Muscle layer of colon (tissue), 2 donors: ENCODE measurements around the gene ABCA5.
"Not testable (repeated sequence)": the region's sequence is repeated elsewhere in the genome, so short reads cannot be mapped to it uniquely, and the experiment has no call there.

ENCODE experiments used
- H3K27ac ChIP-seq: one replicate; pipeline ENCODE4 v1.7.0; 2013; ENCODE audit warnings: low read depth, mild to moderate bottlenecking, low read length, moderate library complexity
- H3K27me3 ChIP-seq, 2 donors: one replicate each; pipeline ENCODE4 v1.7.0; 2013; ENCODE audit warnings: low read length in 2 of 2, mild to moderate bottlenecking in 2 of 2; ENCODE audit not compliant: insufficient read depth in 2 of 2, control insufficient read depth in 1 of 2
- H3K36me3 ChIP-seq: one replicate; pipeline ENCODE4 v1.7.0; 2013; ENCODE audit warnings: mild to moderate bottlenecking, low read length; ENCODE audit not compliant: insufficient read depth
- H3K4me1 ChIP-seq: one replicate; pipeline ENCODE4 v1.7.0; 2013; ENCODE audit warnings: mild to moderate bottlenecking, low read length; ENCODE audit not compliant: insufficient read depth
- H3K4me3 ChIP-seq, 2 donors: one replicate each; pipeline ENCODE4 v1.7.0; 2013; ENCODE audit warnings: low read length in 2 of 2, low read depth in 1 of 2, mild to moderate bottlenecking in 1 of 2, moderate library complexity in 1 of 2
- H3K9ac ChIP-seq: one replicate; pipeline ENCODE4 v1.7.0; 2013; ENCODE audit warnings: low read length
- H3K9me3 ChIP-seq: one replicate; pipeline ENCODE4 v1.7.0; 2013; ENCODE audit warnings: mild to moderate bottlenecking, low read length
- donor health status: abdominal sarcoma.
- donor health status: Adenocarcinoma of cecum.

The ABCA5 gene

DNA sequence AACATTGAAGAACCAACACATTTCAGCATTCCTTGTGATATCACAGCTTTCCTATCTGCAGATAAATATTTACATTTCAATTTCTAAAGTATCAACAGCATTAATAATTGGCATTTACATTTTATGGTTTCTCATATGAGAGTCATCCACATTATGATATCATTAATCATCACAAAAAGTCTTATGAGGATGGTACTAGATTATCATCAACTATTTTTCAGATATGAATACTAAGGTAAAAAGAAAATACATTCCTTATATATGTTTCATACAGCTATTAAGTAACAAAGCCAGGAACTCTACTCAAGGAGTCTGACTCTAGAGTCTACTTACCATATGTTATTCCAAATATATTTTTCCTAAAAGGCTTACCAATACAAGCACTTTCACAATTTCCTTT, 40.7 kb downstream of the ABCA5 start:
- no peaks in the 10 kb centered on the region for H3K9me3 ChIP-seq
- no peak overlapping the region for H3K9ac ChIP-seq
- H3K4me1 ChIP-seq, result no peaks in the 10 kb centered on the region
- peaks cover 9% of the 10 kb centered on the region for H3K36me3 ChIP-seq
- H3K4me3 ChIP-seq, result no peak overlapping the region
- no peaks in the 10 kb centered on the region for H3K27me3 ChIP-seq
- no peak overlapping the region for H3K27ac ChIP-seq

DNA sequence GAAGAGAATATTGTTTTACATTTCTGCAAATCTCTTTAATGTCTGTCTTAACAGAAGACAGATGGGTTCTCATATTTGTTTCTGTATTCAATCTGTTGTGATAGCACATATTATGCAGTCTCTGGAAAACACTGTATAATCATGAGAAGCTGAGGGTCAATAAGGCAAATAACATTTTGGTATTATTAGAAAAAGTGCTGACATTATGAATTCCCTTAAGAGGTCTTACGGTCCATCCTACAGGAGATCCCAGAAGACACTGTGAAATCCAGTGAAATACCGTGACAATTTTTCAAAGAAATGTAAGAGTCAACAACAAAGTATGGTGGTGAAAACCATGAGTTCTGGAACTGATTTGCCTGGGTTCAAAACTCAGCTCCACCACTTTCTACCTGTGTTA, 42.3 kb downstream of the ABCA5 start:
- H3K4me1 ChIP-seq, result no peaks in the 10 kb centered on the region
- H3K9me3 ChIP-seq, result no peaks in the 10 kb centered on the region
- H3K9ac ChIP-seq, result no peak overlapping the region
- no peak overlapping the region for H3K4me3 ChIP-seq
- H3K36me3 ChIP-seq, result peaks cover 9% of the 10 kb centered on the region
- H3K27me3 ChIP-seq, result no peaks in the 10 kb centered on the region
- no peak overlapping the region for H3K27ac ChIP-seq

DNA sequence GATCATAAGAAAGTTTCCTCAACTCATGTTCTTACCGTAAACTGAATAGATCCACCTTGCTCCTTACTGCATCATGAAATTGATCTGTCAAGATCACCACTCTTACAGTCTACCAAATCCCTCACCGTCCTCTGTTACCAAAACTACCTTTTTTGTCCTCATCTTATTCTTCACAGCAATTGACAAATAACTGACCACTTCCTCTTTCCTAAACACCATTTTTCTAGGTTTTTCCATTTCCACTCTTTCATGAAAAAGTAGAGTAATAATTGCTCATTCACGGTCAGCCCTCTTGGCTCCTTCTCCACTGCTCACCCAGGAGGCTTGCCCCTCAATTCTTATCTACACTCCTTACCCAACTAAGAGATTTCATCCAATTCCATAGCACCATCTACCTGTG, 44.9 kb downstream of the ABCA5 start:
- Histone ChIP-seq H3K4me1 (no peaks in the 10 kb centered on the region), H3K27ac (no peak overlapping the region), H3K9me3 (no peaks in the 10 kb centered on the region), H3K4me3 (no peak overlapping the region), H3K36me3 (peaks cover 2% of the 10 kb centered on the region), H3K27me3 (no peaks in the 10 kb centered on the region), H3K9ac (no peak overlapping the region)

DNA sequence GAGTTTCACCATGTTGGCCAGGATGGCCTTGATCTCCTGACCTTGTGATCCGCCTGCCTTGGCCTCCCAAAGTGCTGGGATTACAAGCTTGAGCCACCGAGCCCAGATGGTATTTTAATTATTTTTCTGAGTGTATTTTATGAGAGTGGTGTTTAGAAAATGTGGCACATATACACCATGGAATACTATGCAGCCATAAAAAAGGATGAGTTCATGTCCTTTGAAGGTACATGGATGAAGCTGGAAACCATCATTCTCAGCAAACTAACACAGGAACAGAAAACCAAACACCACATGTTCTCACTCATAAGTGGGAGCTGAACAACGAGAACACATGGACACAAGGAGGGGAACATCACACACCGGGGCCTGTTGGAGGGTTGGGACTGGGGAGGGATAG, 50.7 kb downstream of the ABCA5 start:
- H3K9me3 ChIP-seq, H3K27ac ChIP-seq, H3K36me3 ChIP-seq, H3K4me1 ChIP-seq, H3K4me3 ChIP-seq, H3K27me3 ChIP-seq, H3K9ac ChIP-seq: not testable (repeated sequence)

DNA sequence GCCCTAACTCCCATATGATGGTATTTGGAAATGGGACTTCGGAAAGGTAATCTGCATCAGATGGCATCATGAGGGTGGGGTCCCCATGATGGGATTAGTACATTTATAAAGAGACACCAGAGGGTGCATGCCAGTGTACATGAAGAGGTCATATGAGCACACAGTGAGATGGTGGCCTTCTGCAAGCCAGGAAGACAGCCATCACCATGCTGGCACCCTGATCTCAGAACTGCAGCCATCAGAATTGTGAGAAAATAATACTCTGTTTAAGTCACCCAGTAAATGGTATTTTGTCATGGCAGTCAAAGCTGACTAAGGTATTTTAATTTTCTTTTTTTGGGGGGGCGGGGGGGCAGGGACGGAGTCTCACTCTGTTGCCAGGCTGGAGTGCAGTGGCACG, 51.2 kb downstream of the ABCA5 start:
- Histone ChIP-seq H3K9me3 (no peaks in the 10 kb centered on the region), H3K27ac (no peak overlapping the region), H3K4me3 (no peak overlapping the region), H3K27me3 (no peaks in the 10 kb centered on the region), H3K4me1 (no peaks in the 10 kb centered on the region), H3K36me3 (no peaks in the 10 kb centered on the region), H3K9ac (no peak overlapping the region)

DNA sequence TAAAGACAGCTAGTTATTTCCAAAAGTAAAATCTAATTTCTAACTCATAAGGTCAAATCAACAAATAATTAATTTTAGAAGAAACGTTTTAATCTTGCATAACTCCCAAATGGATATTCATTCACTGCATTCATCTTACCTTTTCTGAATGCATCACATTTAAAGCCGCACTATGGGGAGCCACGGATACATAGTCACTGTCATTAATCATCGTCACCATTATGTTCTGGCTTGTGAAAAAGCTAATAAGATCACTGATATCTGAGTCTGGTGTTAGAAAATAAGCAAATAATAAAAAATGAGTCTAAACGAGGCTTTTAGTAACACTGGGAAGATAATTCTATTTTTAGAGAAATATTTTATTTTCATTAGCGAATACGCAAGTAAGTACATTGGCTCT, 55.9 kb downstream of the ABCA5 start:
- Histone ChIP-seq H3K27ac (no peak overlapping the region), H3K36me3 (no peaks in the 10 kb centered on the region), H3K4me1 (no peaks in the 10 kb centered on the region), H3K27me3 (no peaks in the 10 kb centered on the region), H3K4me3 (no peak overlapping the region), H3K9me3 (no peaks in the 10 kb centered on the region), H3K9ac (no peak overlapping the region)

DNA sequence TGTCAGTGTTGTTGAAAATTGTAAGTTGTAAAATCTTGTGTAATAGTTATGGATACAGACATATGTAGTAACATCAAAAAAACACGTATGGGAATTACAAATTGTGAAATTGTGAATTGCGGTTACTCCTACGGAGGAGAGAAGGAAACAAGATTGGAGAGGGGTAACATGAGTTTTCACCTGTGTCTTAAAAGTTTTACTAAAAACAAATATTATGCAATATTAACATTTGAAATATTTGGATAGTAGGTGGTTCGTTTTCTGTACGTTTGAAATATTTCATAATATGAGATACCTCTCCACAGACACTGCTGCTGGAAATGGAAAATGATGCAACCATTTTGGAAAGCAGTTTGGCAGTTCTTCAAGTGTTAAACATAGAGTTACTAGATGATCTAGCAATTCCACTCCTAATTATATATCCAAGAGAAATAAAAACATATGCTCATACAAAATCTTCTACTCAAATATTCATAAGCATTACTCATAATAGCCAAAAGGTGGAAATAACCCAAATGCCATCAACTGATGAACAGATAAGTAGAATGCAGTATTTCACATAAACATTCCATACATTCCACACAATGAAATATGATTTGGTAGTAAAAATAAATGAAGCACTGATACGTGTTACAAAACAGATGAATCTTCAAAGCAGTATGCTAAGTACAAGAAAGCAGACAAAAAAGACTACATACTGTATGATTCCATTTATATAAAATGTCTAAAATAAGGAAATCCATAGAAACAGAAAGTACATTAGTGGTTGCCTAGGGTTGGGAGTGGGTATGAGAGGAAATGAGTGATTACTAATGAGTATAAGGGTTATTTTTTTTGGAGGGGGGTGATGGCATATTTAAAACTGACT, 57.6 kb downstream of the ABCA5 start:
- Histone ChIP-seq H3K9ac (no peak overlapping the region), H3K27ac (no peak overlapping the region), H3K4me1 (no peaks in the 10 kb centered on the region), H3K9me3 (no peaks in the 10 kb centered on the region), H3K27me3 (no peaks in the 10 kb centered on the region), H3K36me3 (no peaks in the 10 kb centered on the region), H3K4me3 (no peak overlapping the region)

DNA sequence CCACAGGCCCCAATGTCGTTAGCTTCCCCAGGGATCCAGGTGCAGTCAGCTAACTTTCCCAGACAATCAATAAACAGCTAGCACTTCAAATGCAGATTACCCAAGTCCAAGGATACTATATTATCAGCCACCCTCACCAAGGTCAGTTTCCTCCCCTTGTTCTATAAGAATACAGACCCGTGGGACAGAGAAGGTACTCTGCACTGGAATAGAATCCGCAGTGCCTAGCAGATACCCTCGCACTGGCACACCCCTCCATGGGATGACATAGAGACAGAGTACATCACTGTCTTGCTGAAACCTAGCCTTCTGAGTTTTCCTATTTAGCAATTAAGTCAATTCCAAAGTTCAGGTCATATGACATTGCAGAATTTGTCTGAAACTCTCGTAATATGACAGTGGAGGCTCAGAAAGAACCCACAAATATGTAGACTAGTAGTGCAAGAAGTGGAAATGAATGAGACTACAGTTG, 58.4 kb downstream of the ABCA5 start:
- Histone ChIP-seq H3K9ac (no peak overlapping the region), H3K4me3 (no peak overlapping the region), H3K9me3 (no peaks in the 10 kb centered on the region), H3K27me3 (no peaks in the 10 kb centered on the region), H3K36me3 (no peaks in the 10 kb centered on the region), H3K4me1 (no peaks in the 10 kb centered on the region), H3K27ac (no peak overlapping the region)

DNA sequence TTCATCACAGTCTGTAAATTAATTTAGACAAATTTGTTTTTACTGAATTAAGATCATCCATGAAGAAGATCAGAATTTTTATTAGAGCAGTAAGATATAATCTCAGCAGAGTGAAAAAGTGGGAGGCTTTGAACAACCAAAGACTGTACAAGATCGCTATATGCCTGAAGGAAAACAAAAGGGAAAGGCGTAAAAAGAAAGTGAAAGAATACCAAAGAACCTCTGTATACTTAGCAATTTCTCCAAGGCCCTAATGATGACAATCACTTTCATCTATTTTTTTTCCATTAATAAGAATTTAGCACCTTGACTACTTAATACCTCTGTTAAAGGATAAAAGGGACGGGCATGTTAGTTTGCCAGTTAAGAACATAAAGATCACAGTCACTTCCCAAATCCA, 59.7 kb downstream of the ABCA5 start:
- Histone ChIP-seq H3K9ac (no peak overlapping the region), H3K4me3 (no peak overlapping the region)

DNA sequence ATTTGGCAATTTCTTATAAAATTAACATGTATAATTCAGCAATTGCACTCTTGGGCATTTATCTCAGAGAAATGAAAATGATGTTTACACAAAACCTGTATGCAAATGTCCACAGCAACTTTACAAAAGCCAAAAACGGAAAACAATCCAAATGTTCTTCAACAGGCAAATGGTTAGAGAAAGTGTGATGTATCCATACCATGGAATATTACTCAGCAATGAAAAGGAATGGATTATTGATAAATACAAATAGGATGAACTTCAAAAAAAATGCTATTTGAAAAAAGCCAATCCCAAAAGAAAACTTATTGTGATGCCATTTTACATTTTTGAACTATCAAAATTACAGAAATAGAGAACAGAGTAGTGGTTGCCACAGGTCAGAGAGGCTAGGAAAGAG, 61.1 kb downstream of the ABCA5 start:
- Histone ChIP-seq H3K4me3 (no peak overlapping the region), H3K27me3 (no peaks in the 10 kb centered on the region), H3K27ac (no peak overlapping the region), H3K36me3 (no peaks in the 10 kb centered on the region), H3K9me3 (no peaks in the 10 kb centered on the region), H3K9ac (no peak overlapping the region), H3K4me1 (no peaks in the 10 kb centered on the region)

More for the DNA sequence above, 59.7 kb downstream of the ABCA5 start:
- no peaks in the 10 kb centered on the region for H3K9me3 ChIP-seq
- H3K36me3 ChIP-seq, result no peaks in the 10 kb centered on the region
- no peaks in the 10 kb centered on the region for H3K27me3 ChIP-seq
- H3K27ac ChIP-seq, result no peak overlapping the region
- no peaks in the 10 kb centered on the region for H3K4me1 ChIP-seq

DNA sequence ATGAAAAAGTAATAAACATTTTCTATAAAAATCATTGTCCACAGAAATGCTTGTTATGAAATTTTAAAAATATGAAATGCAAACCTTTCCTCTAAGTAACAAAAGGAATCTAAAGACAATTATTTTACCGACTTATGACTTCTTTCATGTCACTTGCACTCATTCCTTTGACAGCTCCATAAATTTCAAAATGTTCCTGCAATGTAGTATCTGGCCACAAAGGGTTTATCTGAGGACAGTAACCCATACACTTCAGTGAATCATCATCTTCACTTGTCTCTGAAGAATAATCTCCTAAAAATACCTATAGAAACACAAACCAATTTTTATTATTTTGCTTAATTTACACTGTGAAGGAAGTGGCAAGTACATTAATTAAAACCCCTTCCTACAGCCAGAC, 72.7 kb downstream of the ABCA5 start:
- Histone ChIP-seq H3K27me3 (no peaks in the 10 kb centered on the region), H3K4me1 (no peaks in the 10 kb centered on the region), H3K27ac (no peak overlapping the region), H3K9me3 (no peaks in the 10 kb centered on the region), H3K4me3 (no peak overlapping the region), H3K36me3 (peaks cover 11% of the 10 kb centered on the region), H3K9ac (no peak overlapping the region)

DNA sequence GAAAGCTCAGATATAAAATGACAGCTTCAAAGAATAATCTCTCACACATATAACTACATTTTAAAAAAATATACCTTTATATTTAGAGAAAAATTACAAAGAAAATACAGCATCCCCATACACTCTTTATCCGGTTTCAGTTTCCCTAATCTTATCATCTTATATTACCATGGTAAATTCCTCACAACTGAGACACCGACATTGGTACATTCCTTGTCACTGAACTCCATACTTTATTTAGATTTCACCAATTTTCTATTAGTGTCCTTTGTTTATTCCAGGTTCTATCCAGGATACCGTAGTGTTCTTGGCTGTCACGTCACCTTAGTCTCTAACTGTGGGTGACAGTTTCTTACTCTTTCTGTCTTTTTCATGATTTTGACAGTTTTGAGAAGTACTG, 76.3 kb downstream of the ABCA5 start:
- no peak overlapping the region for H3K4me3 ChIP-seq
- H3K9me3 ChIP-seq, result no peaks in the 10 kb centered on the region
- H3K4me1 ChIP-seq, result no peaks in the 10 kb centered on the region
- H3K9ac ChIP-seq, result no peak overlapping the region
- H3K27ac ChIP-seq, result no peak overlapping the region
- H3K27me3 ChIP-seq, result no peaks in the 10 kb centered on the region
- H3K36me3 ChIP-seq, result peaks cover 11% of the 10 kb centered on the region
